Stimulated activated CD8-positive, alpha-beta memory T cell treated with anti-CD3 and anti-CD28 coated beads, Interleukin-12 subunit alpha, Interleukin-12 subunit beta, amount 100 ng/mL, for 1 hour (primary cell): ENCODE measurements around the gene WTAP.
"Not testable (repeated sequence)": the region's sequence is repeated elsewhere in the genome, so short reads cannot be mapped to it uniquely, and the experiment has no call there.

Experiments
- DNase-seq: peaks from one replicate; pipeline ENCODE4 v3.0.0-alpha.2; 2020; ENCODE audit warnings: low read depth

The WTAP gene

DNA sequence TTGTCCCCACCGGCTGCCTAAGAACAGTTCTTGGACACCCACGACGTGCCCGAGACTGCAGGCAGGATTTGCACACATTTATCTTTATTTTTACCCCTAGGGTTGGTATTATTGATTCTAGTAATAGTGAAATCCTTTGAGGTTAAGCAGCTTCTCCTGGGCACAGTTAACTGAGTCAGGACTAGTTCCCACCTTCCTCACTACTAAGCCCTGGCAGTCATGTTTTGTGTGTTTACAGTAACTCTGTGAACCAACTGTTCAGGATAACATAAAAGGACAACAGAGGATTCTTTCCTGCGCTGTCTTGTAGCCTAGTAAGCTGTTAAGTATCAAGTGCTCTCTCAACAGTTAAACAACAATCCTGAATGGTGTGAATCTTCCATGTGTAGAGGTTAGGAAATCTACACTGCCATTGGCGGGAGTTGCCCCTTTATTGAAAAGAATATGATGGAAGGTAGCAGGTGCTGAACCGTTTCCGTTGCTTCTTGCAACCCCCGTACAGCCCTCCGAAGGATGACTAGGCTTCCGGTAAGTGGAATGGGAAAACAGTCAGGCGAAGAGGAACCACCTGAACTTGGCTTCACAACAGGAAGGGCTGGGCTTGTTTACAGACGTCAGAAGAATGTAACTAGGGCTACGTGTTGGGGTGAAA is 33.3 kb upstream of the WTAP start:
- DNase-seq: no peak

DNA sequence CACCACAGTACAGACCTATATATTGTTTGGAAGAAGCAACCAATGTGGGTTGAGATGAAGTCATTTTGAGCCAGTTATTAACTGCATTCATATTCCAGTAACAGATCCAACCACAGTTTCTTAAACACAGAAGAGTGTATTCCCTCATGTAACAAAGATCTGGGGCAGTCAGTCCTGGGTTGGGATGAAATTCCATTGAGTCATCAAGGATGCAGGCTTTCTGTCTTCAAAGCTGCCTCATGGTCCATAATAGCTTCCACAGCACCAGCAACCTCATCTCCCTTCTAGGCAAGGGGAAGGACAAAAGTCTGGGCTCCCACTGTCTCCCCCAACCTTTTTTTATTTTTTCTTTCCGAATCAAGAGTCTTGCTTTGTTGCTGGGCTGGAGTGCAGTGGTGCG is 31.3 kb upstream of the WTAP start:
- DNase-seq: no peak

DNA sequence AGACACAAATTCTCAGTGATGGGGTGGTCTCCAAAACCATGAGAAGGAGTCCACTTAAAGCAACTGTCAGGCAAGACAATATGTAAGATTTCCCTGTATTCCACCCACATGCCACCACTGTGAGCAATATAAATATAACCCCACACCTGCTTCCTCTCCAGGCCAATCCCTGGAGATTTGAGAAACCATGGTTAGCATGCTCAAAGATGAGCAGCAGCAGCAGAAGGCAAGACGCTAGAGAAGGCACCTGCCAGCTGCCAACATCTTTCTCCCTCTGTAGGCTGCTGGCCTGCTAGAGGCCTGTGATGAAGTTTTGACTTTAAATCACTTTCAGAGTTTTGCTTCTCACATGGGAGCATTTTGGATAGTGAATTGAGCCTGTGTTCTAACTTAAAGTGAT is 26.3 kb upstream of the WTAP start:
- no peak for DNase-seq

DNA sequence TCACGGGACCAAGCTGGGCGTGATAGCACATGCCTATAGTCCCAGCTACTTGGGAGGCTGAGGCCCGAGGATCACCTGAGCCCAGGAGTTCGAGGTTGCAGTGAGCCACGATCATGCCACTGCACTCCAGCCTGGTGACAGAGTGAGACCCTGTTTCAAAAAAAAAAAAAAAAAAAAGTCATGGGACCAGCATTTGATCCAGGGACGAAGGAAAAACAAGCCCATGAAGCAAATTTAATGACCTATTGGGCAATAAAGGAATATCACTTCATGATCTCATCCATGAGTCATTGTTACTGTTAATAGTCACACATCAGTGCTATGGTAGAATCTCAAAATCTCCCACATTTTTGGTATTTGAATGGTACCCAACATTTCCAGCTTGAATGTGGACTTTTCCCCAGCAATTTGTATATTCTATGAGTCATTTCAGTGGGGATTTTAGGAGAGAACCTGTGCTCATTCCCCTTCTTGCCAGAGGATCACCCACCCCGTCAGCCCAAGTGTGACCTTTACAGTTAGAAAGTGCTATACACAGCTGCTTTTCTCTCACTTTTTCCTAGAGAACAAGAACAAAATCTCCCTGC is 25.8 kb upstream of the WTAP start:
- no peak for DNase-seq

DNA sequence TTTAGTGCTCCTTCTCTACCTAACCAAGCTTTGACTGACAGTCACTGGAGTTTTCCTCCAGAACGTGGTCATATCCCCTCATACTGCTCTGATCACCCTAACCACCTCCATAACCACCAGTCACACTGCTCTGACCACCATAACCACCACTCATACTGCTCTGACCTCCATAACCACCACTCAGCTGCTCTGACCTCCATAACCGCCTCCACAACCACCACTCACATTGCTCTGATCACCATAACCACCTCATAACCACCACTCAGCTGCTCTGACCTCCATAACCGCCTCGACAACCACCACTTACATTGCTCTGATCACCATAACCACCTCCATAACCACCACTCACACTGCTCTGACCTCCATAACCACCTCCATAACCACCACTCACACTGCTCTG is 16.7 kb upstream of the WTAP start:
- DNase-seq: not testable (repeated sequence)

DNA sequence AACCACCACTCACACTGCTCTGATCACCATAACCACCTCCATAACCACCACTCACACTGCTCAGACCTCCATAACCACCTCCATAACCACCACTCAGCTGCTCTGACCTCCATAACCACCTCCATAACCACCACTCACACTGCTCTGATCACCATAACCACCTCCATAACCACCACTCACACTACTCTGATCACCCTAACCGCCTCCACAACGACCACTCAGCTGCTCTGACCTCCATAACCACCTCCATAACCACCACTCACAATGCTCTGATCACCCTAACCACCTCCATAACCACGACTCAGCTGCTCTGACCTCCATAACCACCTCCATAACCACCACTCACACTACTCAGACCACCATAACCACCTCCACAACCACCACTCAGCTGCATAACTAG is 14.9 kb upstream of the WTAP start:
- not testable (repeated sequence) for DNase-seq

DNA sequence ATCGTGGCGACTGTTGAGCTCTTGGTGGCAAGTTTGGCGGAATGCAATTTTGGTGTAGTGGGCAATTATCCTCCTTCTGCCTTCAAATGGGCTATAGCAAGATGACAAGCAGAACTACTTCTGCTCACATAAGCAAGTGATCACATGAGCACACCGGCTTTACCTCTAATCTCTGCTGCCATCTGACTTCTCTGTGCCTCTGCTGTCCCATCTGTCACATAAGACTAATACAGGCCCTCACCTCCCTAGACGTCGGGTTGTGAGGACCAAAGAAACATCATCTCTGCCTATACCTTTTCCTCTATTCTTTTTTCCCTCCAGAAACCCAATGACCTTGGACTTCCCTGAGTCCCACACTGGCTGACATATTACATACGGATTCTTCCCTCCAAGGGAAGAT is 13.3 kb upstream of the WTAP start:
- DNase-seq: no peak

DNA sequence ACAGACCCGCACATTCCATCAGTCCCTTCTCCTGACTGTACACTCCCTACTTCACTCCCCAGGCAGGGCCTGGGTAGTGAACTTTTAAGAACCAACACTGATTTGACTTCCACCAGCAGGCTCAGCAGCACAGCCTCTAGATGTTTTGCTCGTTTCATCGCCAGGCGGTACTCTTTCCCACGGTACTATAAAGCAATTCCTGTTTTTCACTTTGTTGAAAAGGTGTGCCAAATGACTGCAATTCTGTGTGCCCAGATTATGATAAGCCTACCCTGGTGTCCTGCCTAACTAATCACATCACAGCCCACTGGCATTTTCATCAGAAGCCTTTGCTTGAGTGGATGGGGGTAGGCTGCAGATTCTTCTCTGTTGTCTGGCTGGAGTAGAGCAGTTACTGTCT is 12.9 kb upstream of the WTAP start:
- no peak for DNase-seq

DNA sequence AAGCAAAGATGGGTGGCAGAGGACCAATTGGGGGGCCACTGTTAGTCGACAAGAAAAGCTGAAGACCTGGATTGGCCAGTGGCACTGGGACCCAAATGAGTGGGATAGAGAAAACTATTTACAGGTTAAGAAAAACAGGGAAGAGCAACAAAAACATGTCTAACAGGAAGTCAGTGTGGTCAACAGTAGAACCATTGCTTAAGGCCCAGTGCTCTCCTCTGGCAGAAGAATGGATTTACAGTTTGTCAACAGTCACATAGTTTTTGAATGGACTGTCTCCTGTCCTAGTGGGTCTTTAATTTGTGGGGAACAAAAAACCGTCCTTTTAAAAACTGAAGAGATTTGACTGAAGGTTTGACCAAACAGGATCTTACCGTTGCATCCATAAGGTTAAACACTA is 12.1 kb upstream of the WTAP start:
- no peak for DNase-seq

DNA sequence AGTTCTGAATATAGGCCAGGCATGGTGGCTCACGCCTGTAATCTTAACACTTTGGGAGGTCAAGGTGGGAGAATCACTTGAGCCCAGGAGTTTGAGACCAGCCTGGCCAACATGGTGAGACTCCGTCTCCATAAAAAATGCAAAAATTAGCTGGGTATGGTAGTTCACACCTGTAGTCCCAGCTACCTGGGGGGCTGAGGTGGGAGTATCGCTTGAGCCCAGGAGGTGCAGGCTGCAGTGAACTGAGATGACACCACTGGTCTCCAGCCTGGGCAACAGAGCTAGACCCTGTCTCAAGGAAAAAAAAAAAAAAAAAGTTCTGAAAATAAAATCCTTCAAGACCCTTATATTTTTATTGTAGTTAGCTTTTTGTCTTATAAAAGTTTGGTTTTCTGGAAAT is 11.7 kb upstream of the WTAP start:
- DNase-seq: no peak

DNA sequence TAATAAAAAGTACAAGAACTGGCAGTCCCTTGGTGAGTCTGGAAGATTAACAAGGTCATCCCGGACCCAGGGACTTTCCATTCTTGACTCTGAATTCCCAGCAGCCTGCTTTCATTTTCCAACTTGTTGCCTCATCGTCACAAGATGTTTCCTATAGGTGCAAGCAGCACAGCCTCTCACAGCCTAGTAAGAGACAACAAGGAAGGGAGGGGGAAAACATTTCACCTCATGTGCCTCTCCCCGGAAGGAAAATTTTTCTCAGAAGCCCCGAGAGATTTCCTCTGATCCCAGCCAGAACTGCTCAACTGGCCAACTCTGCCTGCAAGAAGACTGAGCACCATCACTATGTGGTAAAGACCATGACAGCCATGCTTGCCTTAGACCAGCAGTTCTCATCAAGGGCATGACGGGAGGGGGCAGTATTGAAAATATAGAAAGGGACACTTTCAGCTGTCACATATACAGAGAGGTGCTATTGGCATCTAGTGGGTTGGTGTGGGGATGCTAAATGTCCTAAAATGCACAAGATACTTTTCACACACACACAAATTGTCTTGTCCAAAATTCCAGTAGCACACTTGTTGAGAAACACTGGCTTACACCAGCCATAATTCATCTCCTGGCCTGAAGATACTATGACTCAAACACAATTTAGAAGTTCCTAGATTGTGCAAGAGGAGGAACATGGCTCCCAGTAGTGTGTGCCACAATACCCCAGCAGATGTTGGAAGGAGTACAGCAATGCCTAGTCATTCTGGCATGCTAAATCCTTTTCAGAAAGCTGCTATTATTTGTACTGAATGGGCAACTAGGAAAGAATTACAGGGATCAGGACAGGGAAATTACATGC is 10.8 kb upstream of the WTAP start:
- no peak for DNase-seq

DNA sequence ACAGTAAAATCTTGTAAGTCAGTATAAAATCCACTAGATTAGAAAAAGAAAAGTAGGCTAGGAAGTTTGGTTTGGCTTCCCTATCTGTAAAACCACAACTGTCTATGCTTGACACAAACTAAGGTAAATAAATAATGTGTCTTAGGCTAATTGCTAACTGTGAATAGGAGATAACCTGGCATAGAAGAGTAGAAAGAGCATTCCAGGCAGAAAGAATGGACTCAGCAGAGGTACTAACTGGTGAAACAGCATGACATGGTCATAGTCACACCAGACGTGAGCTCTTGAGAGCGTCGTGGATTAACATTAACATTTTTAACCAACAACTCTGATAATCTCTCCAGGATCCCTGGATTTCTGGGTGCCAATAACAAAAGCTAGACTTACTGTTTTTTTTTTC is 8.7 kb upstream of the WTAP start:
- no peak for DNase-seq

DNA sequence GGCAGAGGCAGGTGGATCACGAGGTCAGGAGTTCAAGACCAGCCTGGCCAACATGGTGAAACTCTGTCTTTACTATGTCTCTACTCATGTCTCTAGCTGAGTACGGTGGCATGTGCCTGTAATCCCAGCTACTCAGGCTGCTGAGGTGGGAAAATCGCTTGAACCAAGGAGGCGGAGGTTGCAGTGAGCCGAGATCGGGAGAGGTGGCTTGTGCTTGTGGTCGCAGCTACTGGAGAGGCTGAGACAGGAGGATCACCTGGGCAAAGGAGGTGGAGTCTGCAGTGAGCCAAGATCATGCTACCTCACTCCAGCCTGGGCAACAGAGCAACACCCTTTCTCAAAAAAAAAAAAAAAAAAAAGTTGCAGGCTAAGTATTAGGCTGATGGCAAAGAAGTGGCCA is 8.0 kb upstream of the WTAP start:
- no peak for DNase-seq

DNA sequence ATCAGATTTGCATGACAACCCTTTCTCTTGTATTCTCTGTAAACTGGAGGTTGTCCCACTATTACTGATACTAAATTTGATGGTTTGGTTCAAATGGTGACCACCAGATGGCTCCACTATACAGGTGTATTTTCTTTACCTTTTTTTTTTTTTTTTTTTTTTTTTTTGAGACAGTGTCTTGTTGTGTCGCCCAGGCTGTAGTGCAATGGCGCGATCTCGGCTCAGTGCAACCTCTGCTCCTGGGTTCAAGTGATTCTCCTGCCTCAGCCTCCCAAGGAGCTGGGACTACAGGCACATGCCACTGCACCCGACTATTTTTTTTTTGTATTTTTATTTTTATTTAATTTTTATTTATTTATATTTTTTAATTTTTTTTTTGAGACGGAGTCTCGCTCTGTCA is 6.6 kb upstream of the WTAP start:
- DNase-seq: peak; percentile 14

DNA sequence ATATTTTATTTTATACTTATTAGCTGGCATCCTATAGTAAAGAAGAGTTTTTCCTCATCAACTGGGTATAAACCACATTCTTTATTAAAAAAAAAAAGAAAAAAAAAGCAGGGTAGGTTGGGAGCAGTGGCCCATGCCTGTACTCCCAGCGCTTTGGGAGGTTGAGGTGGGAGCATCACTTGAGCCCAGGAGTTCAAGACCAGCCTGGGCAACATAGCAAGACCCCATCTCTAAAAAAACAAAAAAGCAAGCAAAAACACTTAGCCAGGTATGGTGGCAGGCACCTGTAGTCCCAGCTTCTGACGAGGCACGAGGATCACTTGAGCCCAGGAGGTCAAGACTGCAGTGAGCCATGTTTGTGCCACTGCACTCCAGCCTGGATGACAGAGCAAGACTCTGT is 5.3 kb upstream of the WTAP start:
- not testable (repeated sequence) for DNase-seq

DNA sequence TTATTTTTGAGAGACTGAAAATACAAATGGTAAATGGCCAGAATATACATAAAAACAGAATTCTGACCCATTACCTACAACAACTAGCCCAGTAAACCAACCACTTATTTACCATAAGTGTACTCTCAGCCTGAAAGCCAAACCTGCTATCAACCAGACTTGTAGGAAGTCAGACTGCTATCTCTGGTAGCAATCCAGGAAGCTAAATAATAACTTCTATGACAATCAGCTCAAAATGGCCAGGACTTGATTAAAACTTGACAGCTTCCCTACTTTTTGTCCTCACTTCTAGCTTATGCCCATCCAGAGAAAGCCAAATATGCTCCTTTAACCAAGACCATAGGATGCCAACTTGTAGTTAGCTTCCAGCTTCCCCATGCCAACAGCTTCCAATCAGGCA is 4.7 kb upstream of the WTAP start:
- DNase-seq: no peak

DNA sequence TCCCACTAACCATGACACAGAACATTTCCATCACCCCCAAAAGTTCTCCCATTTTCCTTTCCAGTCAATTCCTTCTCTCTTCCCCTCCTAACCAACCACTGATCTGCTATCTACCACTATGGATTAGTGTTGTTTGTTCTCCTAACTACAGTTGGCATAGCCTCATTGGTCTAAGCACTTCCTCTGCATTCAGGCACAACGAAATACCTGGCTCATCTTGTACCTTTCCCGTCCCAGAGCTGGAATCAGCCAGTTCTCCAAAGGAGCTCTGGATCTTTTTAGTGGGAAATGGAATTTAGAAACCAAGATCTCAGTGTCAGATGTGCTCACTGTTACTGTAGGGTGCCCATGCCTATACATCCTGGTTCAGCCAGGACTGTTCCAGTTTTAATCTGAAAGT is 4.0 kb upstream of the WTAP start:
- DNase-seq: no peak

DNA sequence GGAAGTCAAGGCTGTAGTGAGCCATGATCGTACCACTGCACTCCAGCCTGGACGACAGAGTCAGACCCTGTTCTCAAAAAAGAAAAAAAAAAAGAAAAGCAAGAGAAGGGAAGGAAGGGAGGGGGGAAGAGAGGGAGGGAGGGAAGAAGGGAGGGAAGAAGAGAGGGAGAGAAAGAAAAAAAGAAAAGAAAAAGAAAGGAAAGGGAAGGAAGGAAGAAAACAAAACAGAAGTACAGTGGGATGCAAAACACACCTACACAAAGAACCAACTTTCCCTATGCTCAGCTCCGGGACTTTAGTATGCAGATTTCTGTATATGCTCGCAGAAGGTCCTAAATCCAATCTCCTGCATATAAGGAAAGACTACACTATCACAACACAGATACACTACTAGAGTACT is 2.5 kb upstream of the WTAP start:
- no peak for DNase-seq

DNA sequence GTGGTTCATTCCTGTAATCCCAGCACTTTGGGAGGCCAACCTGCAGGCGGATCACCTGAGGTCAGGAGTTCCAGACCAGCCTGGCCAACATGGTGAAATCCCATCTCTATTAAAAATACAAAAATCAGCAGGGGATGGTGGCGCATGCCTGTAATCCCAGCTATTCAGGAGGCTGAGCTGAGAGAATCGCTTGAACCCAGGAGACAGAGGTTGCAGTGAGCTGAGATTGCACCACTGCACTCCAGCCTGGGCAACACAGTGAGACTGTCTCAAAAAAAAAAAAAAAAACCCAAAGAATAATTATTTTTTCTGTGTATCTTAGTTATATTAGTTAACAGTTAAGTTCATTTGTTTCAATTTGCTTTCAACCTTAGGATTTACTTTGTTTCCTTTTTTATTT is 2.1 kb upstream of the WTAP start:
- DNase-seq: not testable (repeated sequence)

DNA sequence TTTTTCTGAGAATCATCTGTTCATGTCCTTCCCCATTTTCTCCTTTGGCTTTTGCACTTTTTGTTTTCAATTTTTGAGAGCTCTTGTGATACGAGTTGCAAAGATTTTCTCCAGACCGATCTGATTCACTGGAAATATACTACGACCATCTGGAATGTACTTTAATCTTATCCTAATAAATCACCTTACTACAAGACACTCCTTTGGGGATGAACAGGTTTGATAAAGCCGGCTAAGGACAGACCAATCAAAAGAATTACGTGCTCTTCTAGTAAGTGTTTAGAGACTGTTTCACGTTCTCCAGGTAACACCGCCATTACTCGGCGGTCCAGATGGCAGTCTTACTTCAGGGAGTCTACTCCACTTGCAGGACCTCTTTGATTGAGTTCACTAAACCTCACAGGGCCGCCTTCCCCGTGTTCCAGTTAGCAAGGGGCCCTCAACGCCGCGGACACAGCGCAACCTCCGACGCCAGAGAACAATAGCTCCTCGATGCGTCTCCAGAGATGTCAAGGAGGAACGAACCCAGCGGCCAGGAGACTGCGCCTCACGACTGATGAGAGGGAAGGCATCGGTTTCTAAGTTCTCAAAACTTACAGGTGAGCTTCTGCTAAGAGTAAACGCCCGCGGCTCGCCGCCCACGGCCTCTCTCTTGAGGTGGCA is 920 bp upstream of the WTAP start:
- no peak for DNase-seq

DNA sequence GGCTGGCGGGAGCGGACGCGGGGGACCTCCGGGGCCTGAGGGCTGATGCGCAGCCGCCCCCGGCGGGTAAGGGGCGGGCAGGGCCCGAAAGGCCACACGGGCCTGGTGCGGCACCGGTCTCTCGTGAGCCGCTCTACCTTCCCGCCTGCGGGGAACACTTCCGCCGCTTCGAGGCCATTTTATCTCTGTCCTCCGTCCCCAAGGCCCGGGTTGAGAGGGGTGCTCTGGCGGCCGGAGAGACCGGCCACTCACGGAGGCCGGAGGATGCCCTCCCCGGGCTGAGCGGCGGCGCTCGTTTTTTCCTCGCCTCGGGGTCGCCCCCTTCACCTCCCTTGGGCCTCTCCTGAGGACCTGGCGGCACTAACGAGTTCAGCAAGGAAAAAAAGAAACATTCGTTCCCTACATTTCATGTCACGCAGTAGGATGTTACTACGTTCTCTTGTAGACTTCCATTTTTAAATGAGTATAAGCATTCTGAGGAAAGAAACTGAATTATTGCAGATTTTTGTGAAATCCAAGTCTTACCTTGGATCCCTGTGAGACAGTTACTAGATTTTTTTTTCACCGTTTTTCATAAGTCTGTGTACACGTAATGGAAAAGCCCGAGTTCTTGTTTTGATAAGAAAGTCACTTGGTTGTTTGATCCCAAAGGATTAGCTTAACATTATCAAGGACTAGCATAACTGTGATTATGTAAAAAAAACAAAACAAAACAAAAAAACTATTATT is 575 bp downstream of the WTAP start:
- no peak for DNase-seq

DNA sequence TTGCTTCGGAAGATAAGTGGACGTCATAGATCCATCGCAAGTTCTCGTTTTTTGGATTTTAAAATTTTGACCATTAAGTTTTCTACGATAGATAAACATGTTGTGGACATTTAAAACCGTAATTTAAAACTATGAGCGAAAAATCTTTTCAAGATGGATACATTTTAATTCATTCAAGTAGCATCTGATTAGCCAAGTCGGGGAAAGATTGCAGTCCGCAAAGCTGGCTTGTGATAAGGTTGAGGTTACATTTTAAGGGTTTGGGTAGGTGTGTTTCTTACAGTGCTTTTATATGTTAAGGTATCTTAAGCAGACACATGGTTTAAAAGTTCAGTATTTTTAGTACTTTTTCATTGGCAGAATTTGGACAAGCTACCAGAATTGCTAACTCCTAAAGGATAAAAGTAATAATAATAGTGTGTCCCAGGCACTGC is 1.2 kb downstream of the WTAP start:
- no peak for DNase-seq
